Activated CD8-positive, alpha-beta memory T cell treated with anti-CD3 and anti-CD28 coated beads, Interleukin-2, amount 50 U/mL, for 1 hour (primary cell): Measurements from ENCODE around the gene PITRM1.

Experiments used
- DNase-seq: peaks from one replicate; pipeline ENCODE4 v3.0.0-alpha.2; 2020; ENCODE audit errors: extremely low read depth

Gene PITRM1

DNA sequence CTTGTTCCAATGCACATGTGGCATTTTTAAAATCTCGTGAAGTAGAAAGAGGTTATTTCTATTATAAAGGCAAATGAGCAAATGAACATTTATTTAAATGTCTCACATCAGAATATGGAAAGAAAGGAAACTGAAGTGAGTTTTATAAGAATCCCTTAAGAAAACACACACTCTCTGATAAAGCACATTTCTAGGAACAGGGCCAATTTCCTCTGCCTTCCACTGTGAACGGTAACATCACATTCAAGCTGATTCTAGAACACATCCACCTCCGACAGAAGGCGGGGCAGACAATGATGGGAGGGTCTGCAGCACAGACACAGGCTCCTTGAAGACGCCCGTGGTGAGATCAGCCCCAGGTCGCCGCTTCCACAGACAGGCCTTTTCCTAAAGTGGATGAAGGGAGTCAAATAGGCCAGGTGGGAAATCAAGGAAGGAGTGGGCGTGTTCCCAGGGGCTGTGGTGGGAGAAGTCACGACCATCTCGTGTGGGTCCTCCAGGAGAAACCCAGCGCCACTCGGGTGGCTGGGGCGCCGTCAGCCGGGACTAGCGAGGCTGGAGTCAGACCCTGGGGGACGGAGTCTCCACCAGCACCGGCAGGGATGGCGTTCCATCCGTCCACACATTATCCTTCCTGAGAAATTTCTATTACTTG is 31.1 kb downstream of the PITRM1 start:
- DNase-seq = no peak

DNA sequence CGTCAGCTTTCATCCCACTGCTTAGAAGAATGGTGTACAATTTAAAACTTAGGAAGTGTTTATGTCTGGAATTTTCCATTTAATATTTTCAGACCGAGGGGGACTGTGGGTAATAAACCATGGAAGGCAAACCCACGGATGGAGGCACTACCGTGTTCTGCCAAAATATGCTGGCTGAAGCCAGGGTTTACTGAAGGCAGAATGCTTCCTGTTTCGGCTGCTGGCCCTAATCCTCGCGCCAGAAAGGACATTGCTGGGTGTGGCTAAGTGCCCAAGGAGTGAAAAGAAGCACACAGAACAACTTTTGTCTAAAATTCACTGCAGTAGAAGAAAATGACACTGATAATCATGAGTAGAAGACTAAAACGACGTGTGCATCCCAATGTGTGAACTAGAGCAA is 32.3 kb downstream of the PITRM1 start:
- no peak for DNase-seq

DNA sequence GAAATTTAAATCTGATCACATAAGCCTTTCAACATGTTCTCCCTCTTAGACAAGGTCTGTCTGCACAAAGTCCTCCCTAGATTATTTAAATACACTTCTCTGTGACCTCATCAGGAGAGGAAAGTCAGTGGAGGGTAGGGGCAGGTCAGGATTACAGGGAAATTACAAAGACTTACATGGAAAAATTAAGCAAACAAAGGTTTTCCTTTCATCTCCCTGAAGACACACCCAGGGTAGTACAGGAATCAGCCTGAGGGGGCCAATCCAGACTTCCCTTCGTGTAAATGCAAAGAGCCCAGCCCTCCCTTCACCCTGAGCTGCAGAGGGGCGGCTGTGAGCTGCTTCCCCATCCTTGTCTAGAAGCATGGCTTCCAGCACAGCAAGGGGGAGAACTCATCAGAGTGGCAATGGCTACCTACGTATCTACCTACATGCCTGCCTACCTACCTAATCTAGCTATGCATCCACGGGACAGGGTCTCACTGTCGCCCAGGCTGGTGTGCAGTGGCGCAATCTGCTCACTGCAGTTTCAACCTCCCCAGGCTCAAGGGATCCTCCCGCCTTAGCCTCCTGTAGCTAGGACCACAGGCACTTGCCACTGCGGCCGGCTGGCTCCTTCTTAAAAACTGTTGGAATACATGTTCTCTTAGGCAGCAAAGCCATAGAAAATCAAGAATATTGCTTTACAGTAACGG is 33.2 kb downstream of the PITRM1 start:
- DNase-seq = no peak

DNA sequence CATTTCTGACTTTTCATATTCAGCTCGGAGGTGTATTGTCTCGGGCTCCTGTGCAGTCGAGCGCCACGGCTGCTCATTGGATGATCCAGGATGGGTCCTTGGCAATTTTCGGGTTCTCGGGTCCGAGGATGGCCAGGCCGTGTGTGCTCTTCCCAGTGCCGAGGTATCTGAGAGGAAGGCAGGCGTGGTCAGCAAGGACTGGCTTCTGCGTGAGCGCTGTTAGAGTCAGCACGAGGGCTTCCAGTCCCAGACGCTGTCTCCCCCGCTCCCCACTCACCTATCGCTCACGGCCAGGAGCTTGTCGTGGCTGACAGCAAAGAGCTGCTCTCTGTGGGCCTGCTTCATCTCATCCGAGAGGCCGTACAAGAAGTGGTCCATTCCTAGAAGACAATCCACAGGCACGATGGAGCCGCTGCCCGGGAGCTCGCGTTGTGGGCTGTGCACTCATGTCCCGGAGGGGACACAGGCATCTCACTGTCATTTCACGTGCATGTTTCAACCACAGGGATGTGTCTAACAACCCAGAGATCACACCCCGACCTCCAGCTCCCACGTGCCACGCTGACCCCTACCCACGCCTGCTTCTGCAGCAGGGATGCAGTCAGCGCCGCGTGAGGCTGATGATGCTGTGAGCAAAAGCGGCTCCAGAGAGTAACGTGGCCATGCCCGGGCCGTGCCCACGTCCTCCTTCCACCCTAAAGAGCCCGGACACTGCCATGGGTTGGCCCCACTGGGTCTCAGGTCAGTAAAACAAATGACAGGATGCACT is 34.4 kb downstream of the PITRM1 start:
- no peak for DNase-seq

DNA sequence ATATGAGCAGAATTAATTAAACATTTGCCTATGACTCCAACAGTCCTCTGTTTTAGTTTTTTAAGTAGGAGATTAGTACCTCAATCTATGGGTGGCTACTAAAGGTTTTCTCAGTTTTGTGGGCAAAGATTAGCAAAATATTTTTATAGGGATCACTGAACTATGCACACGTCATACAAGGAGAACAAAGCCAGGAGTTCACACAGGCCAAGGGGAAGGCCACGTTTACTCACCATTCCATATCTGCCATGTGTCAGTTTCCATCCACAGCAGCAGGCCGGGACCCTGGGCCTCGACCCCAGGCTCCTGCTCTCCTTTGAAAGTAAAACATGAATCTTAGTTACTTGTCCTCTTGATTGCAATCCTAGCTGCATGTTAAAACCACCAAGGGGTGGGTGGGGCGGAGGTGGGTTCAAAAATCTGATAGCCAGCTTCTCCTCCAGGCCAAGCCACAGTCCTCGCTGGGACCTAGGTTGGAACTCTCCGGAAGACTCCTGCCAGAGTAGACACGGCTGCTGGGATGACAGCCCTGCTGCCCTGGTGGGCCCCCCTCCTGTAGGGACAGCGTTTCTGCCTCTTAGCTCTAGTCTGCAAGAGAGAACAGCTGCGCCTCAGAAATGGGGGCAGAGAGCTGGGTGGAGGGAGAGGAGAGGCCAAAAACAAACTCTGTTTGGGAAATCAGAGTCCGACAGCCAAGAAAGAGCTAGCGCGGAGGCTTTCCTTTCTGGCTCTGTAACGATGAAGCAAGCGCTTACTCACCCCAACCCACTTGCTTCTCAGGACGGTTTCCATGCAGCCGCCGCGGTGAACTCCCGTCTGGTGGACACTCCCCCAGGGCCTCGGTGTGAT is 35.6 kb downstream of the PITRM1 start:
- no peak for DNase-seq

DNA sequence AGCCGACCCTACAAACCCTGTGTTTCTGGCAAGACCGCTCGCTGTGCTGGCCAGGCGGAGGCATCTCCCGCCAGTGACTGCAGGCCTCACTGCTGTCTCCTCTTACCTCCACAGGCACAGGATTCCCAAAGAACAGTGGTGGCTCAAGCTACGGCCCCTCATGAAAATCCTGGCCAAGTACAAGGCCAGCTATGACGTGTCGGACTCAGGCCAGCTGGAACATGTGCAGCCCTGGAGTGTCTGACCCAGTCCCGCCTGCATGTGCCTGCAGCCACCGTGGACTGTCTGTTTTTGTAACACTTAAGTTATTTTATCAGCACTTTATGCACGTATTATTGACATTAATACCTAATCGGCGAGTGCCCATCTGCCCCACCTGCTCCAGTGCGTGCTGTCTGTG is 36.2 kb downstream of the PITRM1 start:
- no peak for DNase-seq

DNA sequence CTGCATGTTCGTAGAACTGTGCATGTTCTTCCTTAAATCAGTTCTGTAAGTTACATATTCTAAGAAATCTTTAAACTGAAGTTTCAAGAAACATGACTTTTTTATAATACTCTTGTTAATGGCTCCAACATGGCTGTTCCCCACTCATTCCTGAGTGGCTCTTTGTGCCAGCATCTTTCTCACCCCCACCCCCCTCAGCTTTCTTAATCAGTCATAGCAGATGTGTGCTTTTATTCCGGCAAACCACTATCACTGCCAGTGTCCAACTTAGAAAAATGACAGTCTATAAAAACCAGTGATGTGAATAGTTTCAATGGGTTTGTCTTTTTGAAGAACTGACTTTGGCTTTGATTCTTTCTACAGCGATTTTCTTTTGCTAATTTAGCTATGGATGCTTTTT is 37.6 kb downstream of the PITRM1 start:
- DNase-seq = no peak

DNA sequence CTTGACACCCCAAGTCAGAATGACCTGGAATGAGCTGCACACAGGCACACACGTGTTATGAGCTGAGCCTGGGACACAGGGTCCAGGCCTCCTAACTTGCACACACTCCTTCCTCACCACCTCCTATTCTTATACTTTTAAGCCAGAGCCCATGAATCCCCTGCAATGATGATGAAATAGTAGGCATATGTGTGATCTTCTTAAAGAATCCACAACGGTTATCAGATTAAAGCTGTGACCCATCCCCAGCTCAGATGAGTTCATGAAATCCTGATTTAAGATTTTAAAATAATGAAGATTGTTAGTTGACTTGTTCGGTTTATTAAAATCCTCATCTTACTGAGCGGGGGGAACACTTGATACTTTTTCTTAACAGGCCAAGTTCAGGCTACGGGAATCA is 38.6 kb downstream of the PITRM1 start:
- no peak for DNase-seq

DNA sequence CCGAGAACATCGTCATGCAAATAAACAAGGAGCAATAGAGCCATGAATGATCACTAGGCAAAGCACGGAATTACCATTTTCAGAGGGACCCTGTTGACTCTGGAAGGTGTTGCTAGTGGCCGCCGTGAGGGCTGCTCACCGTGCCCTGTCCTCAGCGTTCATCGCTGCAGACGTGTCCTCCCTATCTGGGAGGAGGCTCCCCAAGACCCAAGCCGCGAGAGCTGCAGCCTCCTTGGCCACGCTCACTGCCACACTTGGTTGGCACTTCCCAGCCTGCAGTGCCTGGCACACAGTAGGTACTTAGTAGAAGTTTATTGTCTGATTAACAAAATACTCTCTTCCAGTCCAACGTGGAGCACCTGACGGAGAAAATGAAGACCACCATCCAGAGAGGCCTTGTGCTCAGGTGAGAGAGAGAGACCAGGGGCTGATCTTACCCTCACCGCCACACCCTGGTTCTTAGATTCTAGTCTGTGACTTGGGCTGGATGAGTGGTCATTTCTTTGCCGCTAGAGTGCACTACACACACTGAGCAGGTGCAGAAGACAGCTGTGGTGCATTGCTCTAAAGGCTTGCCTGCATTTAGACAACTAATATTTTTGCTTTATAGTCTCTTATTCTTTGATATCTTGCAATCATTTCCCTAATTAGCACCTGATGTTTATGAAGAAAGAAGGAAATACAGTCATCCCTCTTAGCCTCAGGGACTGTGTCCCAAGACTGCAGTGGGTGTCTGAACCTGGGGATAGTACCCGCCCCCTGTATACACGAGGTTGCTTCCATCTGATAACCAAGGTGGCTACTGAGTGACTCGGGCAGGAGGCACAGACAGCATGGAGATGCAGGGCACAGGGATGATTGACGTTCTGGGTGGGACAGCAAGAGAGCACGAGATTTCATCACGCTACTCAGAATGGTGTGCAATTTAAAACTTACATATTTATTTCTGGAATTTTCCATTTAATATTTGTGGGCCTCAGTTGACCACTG is 40.3 kb downstream of the PITRM1 start:
- no peak for DNase-seq

DNA sequence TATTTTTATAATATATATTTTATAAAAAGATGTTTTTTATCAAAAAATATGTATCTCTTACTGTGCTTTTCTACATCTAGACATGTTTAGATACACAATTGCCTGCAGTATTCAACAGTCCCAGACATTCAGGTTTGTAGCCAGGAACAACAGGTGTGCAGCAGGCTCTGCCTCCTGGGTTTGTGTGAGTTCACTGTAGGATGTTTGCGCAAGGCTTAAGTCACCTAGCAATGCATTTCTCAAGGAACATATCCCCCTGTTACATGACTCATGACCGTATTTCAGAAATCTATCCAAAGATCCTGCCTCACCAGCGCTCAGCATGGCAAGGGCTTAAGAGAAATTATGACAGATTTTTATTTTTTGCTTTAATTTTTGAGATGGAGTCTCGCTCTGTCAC is 41.5 kb downstream of the PITRM1 start:
- DNase-seq = no peak

DNA sequence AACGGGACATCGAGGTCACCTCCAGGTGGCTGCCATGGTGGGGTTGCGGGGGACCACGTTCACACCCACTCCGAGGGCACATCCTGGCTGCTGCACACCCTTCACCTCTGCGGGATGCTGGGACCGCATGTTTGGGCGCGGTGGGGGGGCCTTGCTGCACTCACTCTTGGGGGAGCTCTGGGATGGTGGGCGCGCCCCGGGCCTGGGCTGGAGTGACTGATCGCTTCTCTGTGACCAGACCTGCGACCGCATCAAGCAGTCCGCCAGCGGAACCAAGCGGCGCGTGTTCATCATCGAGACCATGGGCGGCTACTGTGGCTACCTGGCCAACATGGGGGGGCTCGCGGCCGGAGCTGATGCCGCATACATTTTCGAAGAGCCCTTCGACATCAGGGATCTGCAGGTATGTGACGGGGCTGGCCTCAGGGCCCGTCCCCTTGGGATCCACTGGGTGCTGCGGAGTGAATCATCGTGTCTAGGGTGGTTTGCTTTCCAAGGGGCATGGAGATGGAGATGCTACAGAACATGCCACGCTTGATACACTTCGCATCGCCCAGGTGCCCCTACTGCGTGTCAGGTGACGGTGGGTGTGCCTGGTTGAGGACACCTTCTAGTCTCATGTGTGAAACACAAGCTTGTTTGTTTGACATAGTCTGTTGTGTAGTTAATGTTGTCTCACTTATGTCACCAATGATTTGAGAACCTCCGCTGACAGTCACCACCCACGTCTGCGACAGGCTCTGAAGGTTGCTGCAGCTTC is 42.8 kb downstream of the PITRM1 start:
- DNase-seq = no peak

DNA sequence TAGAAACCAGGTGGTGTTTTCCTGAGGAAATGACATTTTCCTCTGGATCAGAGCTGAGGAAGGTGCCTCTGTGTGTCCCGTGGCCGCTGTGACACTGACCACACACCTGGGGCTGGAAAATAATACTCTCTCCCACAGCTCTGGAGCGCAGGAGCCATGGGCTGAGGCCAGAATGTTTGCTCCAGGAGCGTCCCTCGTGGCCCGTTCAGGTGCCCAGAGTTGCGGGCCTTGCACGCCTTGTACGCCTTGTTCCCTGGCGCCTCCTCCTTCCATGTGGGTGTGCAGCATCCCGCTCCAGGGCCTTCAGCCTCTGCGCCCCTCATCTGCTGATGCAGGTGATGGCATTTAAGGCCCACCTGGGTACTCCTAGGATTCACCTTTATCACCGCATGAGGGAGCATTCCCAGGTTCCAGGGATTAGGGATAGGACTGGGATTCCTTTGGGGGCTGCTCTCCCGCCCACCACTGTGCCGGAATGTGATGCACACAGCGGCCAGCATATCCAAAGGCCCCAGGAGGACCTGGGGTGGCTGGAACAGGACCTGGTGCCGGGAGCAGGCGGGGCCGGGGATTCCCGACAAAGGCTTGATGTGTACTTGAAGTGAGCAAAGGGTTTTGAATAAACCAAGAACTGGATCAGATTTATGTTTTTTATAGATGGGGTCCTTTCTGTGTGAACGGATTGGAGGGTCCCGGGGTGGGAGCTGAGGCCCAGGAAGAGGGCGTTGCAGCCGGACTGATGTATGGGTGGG is 44.0 kb downstream of the PITRM1 start:
- DNase-seq = no peak

DNA sequence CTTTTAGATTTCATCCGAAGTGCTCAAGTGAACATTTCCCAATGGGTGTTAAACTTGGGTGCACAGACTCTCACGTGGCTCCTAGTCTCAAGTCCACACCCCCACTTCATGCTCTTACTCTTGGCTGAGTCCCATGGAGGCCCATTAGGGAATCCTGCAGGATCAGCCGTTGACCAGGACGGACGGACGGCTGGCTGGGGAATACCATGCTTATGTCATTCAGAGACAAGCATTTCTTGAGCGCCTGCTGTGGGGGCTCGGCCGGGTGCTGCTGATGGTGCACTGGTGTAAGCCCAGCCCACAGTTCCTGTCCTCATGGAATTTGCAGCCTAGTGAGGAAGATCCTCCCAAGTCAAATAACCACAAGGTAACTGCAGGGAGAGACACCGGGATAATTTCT is 44.7 kb downstream of the PITRM1 start:
- no peak for DNase-seq

DNA sequence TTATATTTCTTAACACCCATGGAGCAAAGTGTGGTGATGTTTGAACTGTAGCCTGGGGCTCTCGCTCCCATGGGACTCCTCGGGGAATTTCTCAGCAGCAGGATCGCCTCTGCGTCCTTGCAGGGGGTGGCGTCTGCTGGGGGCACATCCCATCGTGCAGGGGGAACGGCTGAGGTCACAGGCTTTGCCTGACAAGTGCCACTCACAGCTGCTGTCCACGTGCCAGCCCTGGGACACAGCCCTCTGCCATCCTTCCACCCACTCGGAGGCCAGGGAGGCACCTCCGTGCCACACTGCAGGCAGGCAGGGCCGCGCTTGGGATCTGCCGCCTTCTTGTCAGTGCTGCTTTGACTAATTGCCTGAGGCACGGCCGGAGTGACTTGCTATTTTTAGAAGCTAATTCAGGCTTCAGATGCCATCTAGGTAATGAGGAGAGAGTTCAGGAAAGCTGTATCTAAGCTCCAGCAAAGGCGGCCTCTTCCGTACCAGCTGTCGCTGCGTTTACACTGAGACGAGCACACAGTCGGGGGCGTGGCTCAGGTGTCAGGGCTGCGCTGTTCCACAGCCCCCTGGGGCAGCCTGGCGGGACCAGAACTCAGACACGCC is 45.7 kb downstream of the PITRM1 start:
- DNase-seq = no peak

DNA sequence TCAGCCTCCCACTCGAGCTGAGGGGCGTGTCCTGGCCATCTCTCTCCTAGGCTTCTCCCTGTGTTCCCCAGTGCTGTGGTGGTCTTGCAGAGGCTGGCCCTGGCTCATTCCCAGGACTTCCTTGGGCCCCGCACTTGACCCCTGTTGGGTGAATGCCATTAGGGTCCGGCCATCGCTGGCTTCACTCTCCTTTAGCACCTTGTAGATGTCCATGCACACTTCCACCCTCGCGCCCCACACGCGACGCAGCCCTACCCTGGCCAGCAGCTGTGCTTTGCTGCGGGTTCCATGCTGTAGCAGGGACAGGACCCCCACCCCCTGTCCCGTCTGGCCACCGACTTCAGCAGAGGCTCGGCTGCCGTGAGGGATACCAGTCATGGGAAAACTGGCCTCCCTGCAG is 46.3 kb downstream of the PITRM1 start:
- DNase-seq = no peak

DNA sequence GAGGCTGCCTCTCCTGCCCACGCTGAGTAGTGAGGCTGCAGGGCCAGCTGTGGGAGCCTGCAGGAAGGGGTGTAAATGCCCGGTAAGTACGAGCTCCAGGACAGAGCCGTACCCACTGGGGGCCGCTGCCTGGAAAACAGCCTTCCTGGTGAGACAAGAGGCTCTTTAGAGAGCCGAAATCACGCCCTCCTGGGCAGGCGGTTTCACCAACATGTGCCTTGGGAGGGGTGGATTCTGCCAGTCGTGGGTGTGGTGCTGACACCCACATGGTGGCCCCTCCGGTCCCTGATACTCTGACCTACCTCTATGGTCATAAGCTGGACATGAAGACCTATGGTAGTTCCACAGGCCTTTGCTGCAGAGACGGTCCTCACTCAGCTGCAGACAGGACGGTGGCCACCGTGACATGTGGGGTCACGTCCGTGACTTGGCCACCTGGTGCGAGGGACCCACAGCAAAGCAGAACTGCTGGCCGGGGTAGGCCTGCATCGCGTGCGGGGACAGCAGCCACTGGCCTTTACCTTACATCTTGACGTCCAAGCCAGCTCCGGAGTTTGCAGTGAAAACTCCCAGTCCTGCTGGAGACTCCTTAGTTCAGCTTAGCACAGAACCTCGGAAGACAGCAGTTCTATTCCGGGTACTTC is 46.9 kb downstream of the PITRM1 start:
- no peak for DNase-seq

DNA sequence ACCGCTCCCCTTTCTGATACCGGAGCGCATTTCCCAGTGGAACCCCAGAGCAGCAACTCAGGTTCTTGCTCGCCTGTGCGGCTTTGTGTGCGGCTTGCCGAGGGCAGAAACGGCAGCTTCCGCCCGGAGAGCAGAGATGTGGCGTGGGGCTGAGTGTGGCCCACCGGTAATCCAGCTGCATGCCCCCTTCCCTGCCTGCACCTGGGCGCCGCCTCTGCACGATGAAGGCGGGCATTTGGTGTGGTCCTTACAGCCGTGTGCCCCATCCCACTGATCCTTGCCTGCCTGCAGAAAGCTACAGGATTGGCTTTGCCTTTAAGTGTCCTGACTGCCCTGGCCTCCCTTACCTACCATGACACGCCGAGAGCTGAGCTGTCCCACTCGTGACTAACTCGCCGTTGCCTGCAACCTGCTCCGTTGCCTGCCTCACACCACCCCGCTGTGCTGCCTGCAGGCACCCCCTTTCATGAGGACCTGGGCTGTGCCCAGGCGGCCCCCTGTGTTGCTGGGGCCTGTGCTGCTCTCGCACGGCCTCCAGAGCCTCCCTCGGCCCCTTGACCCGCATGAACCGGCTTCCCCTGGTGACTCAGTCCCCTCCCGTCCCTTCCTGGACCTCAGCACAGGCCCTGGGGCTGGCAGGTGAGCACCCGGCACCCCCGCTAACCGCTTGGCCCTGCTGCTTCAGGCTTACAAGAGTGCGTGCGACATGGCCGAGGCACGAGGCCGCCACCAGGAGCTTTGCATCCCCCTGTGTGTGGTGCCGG is 48.0 kb downstream of the PITRM1 start:
- no peak for DNase-seq
